ENCODE results near the gene SASH1.

Gene SASH1

GRCh38 chr6:148432462-148433195 is 90.0 kb downstream of the SASH1 start:
- no peak for DNase-seq (ENCODE audit: low read depth)

GRCh38 chr6:148435386-148435785 is 92.7 kb downstream of the SASH1 start:
- DNase-seq (ENCODE audit: low read depth) = no peak

GRCh38 chr6:148436466-148436865 is 93.8 kb downstream of the SASH1 start:
- DNase-seq (ENCODE audit: low read depth) = no peak

- DNase-seq (ENCODE audit: low read depth) = no peak
Measured at GRCh38 chr6:148438632-148439031, 96.0 kb downstream of the SASH1 start.

- no peak for DNase-seq (ENCODE audit: low read depth)
Measured at GRCh38 chr6:148440016-148440415, 97.4 kb downstream of the SASH1 start.

- DNase-seq (ENCODE audit: low read depth) = no peak
Measured at GRCh38 chr6:148440877-148441453, 98.3 kb downstream of the SASH1 start.

GRCh38 chr6:148441454-148441911 is 98.8 kb downstream of the SASH1 start:
- no peak for DNase-seq (ENCODE audit: low read depth)

GRCh38 chr6:148443798-148444560 is 101.3 kb downstream of the SASH1 start:
- no peak for DNase-seq (ENCODE audit: low read depth)

- no peak for DNase-seq (ENCODE audit: low read depth)
Measured at GRCh38 chr6:148445116-148445515, 102.5 kb downstream of the SASH1 start.

- no peak for DNase-seq (ENCODE audit: low read depth)
Measured at GRCh38 chr6:148445620-148446019, 103.0 kb downstream of the SASH1 start.

GRCh38 chr6:148446681-148447080 is 104.0 kb downstream of the SASH1 start:
- no peak for DNase-seq (ENCODE audit: low read depth)

GRCh38 chr6:148447521-148448230 is 105.0 kb downstream of the SASH1 start:
- DNase-seq (ENCODE audit: low read depth) = no peak

GRCh38 chr6:148448369-148449012 is 105.9 kb downstream of the SASH1 start:
- no peak for DNase-seq (ENCODE audit: low read depth)

- DNase-seq (ENCODE audit: low read depth) = no peak
Measured at GRCh38 chr6:148450866-148451265, 108.2 kb downstream of the SASH1 start.

- no peak for DNase-seq (ENCODE audit: low read depth)
Measured at GRCh38 chr6:148451690-148452089, 109.1 kb downstream of the SASH1 start.

- no peak for DNase-seq (ENCODE audit: low read depth)
Measured at GRCh38 chr6:148452876-148453275, 110.2 kb downstream of the SASH1 start.

GRCh38 chr6:148453906-148454305 is 111.3 kb downstream of the SASH1 start:
- no peak for DNase-seq (ENCODE audit: low read depth)

- DNase-seq (ENCODE audit: low read depth) = no peak
Measured at GRCh38 chr6:148455225-148455624, 112.6 kb downstream of the SASH1 start.

- DNase-seq (ENCODE audit: low read depth) = no peak
Measured at GRCh38 chr6:148455674-148456558, 113.3 kb downstream of the SASH1 start.

- no peak for DNase-seq (ENCODE audit: low read depth)
Measured at GRCh38 chr6:148457137-148457842, 114.7 kb downstream of the SASH1 start.
